ENCODE measurements around the gene CST6. TPM values are rescaled to one million over a fixed set of nuclear protein-coding genes. Genes with fewer than 3 reads are reported as not detected.
A peak's percentile ranks its signal among the peaks of the same experiment; 100 is the strongest.

CST6 gene
- total RNA-seq, 1 donor from 2014 or later, result not detected

- Mint-ChIP-seq H3K4me3 (ENCODE audit: unreplicated experiment) (peak within 1 kb of the TSS; percentile 99), H3K27ac (ENCODE audit: unreplicated experiment) (peak within 1 kb of the TSS; percentile 99), H3K27me3 (ENCODE audit: low read depth) (no peaks in the 10 kb centered on the region), H3K9me3 (ENCODE audit: low read depth) (no peaks in the 10 kb centered on the region), H3K36me3 (ENCODE audit: low read depth) (peaks cover 14% of the 10 kb centered on the region), H3K4me1 (ENCODE audit: low read depth) (peaks cover 49% of the 10 kb centered on the region)
- peak; percentile 99 for DNase-seq (ENCODE audit: low spot score)
- no peak for TF ChIP-seq CTCF (IDR thresholded peaks at IDR 0.05)
Observed at GRCh38 chr11:66051766-66052663, 40.2 kb downstream of the CST6 start, which contains the start of gene SF3B2. TSS of gene SF3B2 (plus strand) at chr11:66052364. CDS start at chr11:66052385, 21 bp downstream.

GRCh38 chr11:66052664-66052982 is 40.8 kb downstream of the CST6 start:
- DNase-seq (ENCODE audit: low spot score), result peak; percentile 21
- H3K4me1 Mint-ChIP-seq (ENCODE audit: low read depth), result peaks cover 46% of the 10 kb centered on the region
- peak overlapping the region; percentile 99 for H3K27ac Mint-ChIP-seq (ENCODE audit: unreplicated experiment)
- TF ChIP-seq CTCF (IDR thresholded peaks at IDR 0.05), result no peak
- peaks cover 17% of the 10 kb centered on the region for H3K36me3 Mint-ChIP-seq (ENCODE audit: low read depth)
- H3K9me3 Mint-ChIP-seq (ENCODE audit: low read depth), result no peaks in the 10 kb centered on the region
- H3K27me3 Mint-ChIP-seq (ENCODE audit: low read depth), result no peaks in the 10 kb centered on the region
- peak overlapping the region; percentile 99 for H3K4me3 Mint-ChIP-seq (ENCODE audit: unreplicated experiment)

GRCh38 chr11:66055021-66055420 is 43.2 kb downstream of the CST6 start:
- Mint-ChIP-seq H3K27ac (ENCODE audit: unreplicated experiment) (peak overlapping the region; percentile 57), H3K4me3 (ENCODE audit: unreplicated experiment) (no peak overlapping the region), H3K9me3 (ENCODE audit: low read depth) (no peaks in the 10 kb centered on the region), H3K36me3 (ENCODE audit: low read depth) (peaks cover 30% of the 10 kb centered on the region), H3K4me1 (ENCODE audit: low read depth) (peaks cover 31% of the 10 kb centered on the region), H3K27me3 (ENCODE audit: low read depth) (no peaks in the 10 kb centered on the region)
- no peak for TF ChIP-seq CTCF (IDR thresholded peaks at IDR 0.05)
- peak; percentile 50 for DNase-seq (ENCODE audit: low spot score)

GRCh38 chr11:66056501-66056900 is 44.7 kb downstream of the CST6 start:
- DNase-seq (ENCODE audit: low spot score), result peak; percentile 47
- Mint-ChIP-seq H3K4me3 (ENCODE audit: unreplicated experiment) (no peak overlapping the region), H3K27ac (ENCODE audit: unreplicated experiment) (no peak overlapping the region), H3K36me3 (ENCODE audit: low read depth) (peaks cover 42% of the 10 kb centered on the region), H3K9me3 (ENCODE audit: low read depth) (no peaks in the 10 kb centered on the region), H3K27me3 (ENCODE audit: low read depth) (no peaks in the 10 kb centered on the region), H3K4me1 (ENCODE audit: low read depth) (peaks cover 21% of the 10 kb centered on the region)
- no peak for TF ChIP-seq CTCF (IDR thresholded peaks at IDR 0.05)

GRCh38 chr11:66059966-66060680 is 48.3 kb downstream of the CST6 start:
- Mint-ChIP-seq H3K9me3 (ENCODE audit: low read depth) (no peaks in the 10 kb centered on the region), H3K4me1 (ENCODE audit: low read depth) (no peaks in the 10 kb centered on the region), H3K27ac (ENCODE audit: unreplicated experiment) (peak overlapping the region; percentile 8), H3K27me3 (ENCODE audit: low read depth) (no peaks in the 10 kb centered on the region), H3K4me3 (ENCODE audit: unreplicated experiment) (no peak overlapping the region), H3K36me3 (ENCODE audit: low read depth) (peaks cover 57% of the 10 kb centered on the region)
- TF ChIP-seq CTCF (IDR thresholded peaks at IDR 0.05), result no peak
- DNase-seq (ENCODE audit: low spot score), result no peak
